K562 (cell line): ENCODE results near the gene GALK2. TPM values are rescaled to one million over a fixed set of nuclear protein-coding genes. Genes with fewer than 3 reads are reported as not detected.

Source experiments
- ATAC-seq: fragments of 200-7000 bp; cut with Tn5 transposase; 3 replicates; pipeline ENCODE4 v1.9.1; 2020; ENCODE audit warnings: moderate library complexity
- BruUV-seq: library from RNA; stranded (reverse); fragments of 400-500 nt; replicated peaks from 2 replicates; lab custom pipeline; 2021; lab: Mats Ljungman, UMichigan
- CTCF ChIA-PET: fragments of 300-600 bp; formaldehyde crosslinking; extraction: SDS; loops from one replicate; lab custom pipeline; 2021; ENCODE audit warnings: low intra/inter-chr PET ratio; lab: Yijun Ruan, JAX
- POLR2A ChIA-PET: fragments of 300-600, 350-650 bp; sonication (Branson Sonifier 250); formaldehyde crosslinking; extraction: SDS; loops from one replicate; lab custom pipeline; 2021; ENCODE audit warnings: antibody characterized with exemption, inconsistent platforms; lab: Yijun Ruan, JAX
- DNase-seq, 4 experiments: peaks; one replicate each; pipeline versions ENCODE4 v3.0.0 to v3.0.0-alpha.2; 2011 to 2018; ENCODE audit warnings: low spot score in 3 of 4, mixed read lengths in 3 of 4; ENCODE audit errors: extremely low read depth in 1 of 4
- FAIRE-seq: peaks from 2 replicates; lab custom pipeline; 2011; peaks lifted over from hg19 to GRCh38; lab: Jason Lieb, UNC
- H2AFZ ChIP-seq: 2 replicates; pipeline ENCODE4 v1.6.0; 2011; ENCODE audit warnings: low read depth, low read length, control low read depth, inconsistent platforms
- H3K27ac ChIP-seq: fragments of 200-600 bp; 3 replicates; pipeline ENCODE4 v1.8.0; 2011; ENCODE audit warnings: low read depth, mild to moderate bottlenecking, control low read depth, inconsistent platforms, low read length, moderate library complexity, mixed read lengths; ENCODE audit errors: extremely low read depth
- H3K27me3 ChIP-seq, 2 experiments: fragments of 300-600 bp in 1 of 2; 2 replicates in 1 of 2; 3 replicates in 1 of 2; pipeline versions ENCODE4 v1.6.0 to v1.8.0; 2011; ENCODE audit warnings: inconsistent platforms in 2 of 2, low read length in 2 of 2, mild to moderate bottlenecking in 1 of 2, mixed read lengths in 1 of 2, moderate library complexity in 1 of 2; ENCODE audit not compliant: control insufficient read depth in 2 of 2, insufficient read depth in 2 of 2
- H3K36me3 ChIP-seq: fragments of 300-600 bp; 3 replicates; pipeline ENCODE4 v1.8.0; 2011; ENCODE audit warnings: mild to moderate bottlenecking, low read length, inconsistent platforms; ENCODE audit not compliant: control insufficient read depth, insufficient read depth
- H3K4me1 ChIP-seq, 2 experiments: fragments of 200-600 bp in 1 of 2; replicated peaks in 1 of 2; 2 replicates in 1 of 2; 3 replicates in 1 of 2; pipeline versions ENCODE4 v1.5.1 to v1.8.0; 2011; ENCODE audit warnings: inconsistent platforms in 2 of 2, low read length in 2 of 2, mild to moderate bottlenecking in 1 of 2, mixed read lengths in 1 of 2, moderate library complexity in 1 of 2; ENCODE audit not compliant: control insufficient read depth in 2 of 2, insufficient read depth in 2 of 2
- H3K4me2 ChIP-seq: 2 replicates; pipeline ENCODE4 v1.6.1; 2011; ENCODE audit warnings: low read length, control low read depth, inconsistent platforms, mixed read lengths; ENCODE audit not compliant: insufficient read depth
- H3K4me3 ChIP-seq: fragments of 200-600 bp; sonication (generic), shearing (Covaris generic); 2 replicates; pipeline ENCODE4 v1.5.1; 2016; ENCODE audit warnings: control low read depth, inconsistent platforms
- H3K79me2 ChIP-seq: fragments of 200-600 bp; 3 replicates; pipeline ENCODE4 v1.8.0; 2011; ENCODE audit warnings: low read length, inconsistent platforms; ENCODE audit not compliant: control insufficient read depth, insufficient read depth
- H3K9ac ChIP-seq, 2 experiments: 2 replicates each; pipeline versions ENCODE4 v1.6.0 to v1.6.1; 2011; ENCODE audit warnings: low read depth in 2 of 2, low read length in 2 of 2, control low read depth in 1 of 2, inconsistent platforms in 1 of 2, mild to moderate bottlenecking in 1 of 2, mixed read lengths in 1 of 2; ENCODE audit not compliant: insufficient read depth in 1 of 2
- H3K9me1 ChIP-seq: one replicate; pipeline ENCODE4 v1.6.0; 2011; ENCODE audit warnings: inconsistent platforms, mild to moderate bottlenecking, low read length, moderate library complexity; ENCODE audit not compliant: control insufficient read depth, insufficient read depth
- H3K9me3 ChIP-seq: replicated peaks from 2 replicates; pipeline ENCODE4 v1.5.1; 2011; ENCODE audit warnings: low read depth, low read length, inconsistent platforms; ENCODE audit not compliant: control insufficient read depth, insufficient read depth
- H4K20me1 ChIP-seq: replicated peaks from 2 replicates; pipeline ENCODE4 v1.6.1; 2011; ENCODE audit warnings: low read length, inconsistent platforms, mixed read lengths; ENCODE audit not compliant: control insufficient read depth, insufficient read depth
- CTBP1 ChIP-seq: fragments of 450-650 bp; IDR thresholded peaks from 2 replicates; pipeline ENCODE4 v1.6.1; 2016; ENCODE audit warnings: borderline replicate concordance
- HMGN3 ChIP-seq: IDR thresholded peaks from 2 replicates; pipeline ENCODE4 v1.6.1; 2011; ENCODE audit warnings: borderline replicate concordance, low read depth, mild to moderate bottlenecking, mixed read lengths, low read length; ENCODE audit not compliant: insufficient read length; ENCODE audit errors: extremely low read depth
- SMAD2 ChIP-seq: fragments of 150-350 bp; IDR thresholded peaks from 2 replicates; pipeline ENCODE4 v1.6.1; 2014; ENCODE audit warnings: low read depth, mild to moderate bottlenecking, low read length
- ZEB2 ChIP-seq: fragments of 450-650 bp; IDR thresholded peaks from 2 replicates; pipeline ENCODE4 v1.6.1; 2016
- WGBS: fragments of 100-300 bp; shearing (Covaris generic); methylation state at CpG from one replicate; pipeline ENCODE4 v1.1.6; 2016; ENCODE audit warnings: low coverage, mixed read lengths; ENCODE audit not compliant: insufficient coverage; ENCODE audit errors: missing lambda C conversion rate; 5-methylcytosine and 5-hydroxymethylcytosine counted together
- in situ Hi-C: fragments of 300-500 bp; cut with MboI; formaldehyde crosslinking; loops from 4 replicates; pipeline ENCODE4 v1.15.0; 2018; ENCODE audit warnings: inconsistent platforms, mixed read lengths
- intact Hi-C: fragments of 100-400 bp; cut with micrococcal nuclease; formaldehyde crosslinking; loops from 2 replicates; pipeline ENCODE4 v1.14.2; 2022
- polyA plus RNA-seq, 8 experiments: library from polyadenylated mRNA; depleted of rRNA in 4 of 8; stranded (reverse) in 5 of 8; unstranded in 3 of 8; fragments of >200 nt; fragmentation: Nextera tagmentation in 2 of 8; fragmentation: Illumina TruSeq in 1 of 8; extraction: Ambion mirVana in 2 of 8; extraction: Trizol in 1 of 8; gene quantifications; 2 replicates each; pipeline versions ENCODE4 v1.2.1 to v1.2.3, GENCODE V29; 2011 to 2014; ENCODE audit warnings: inconsistent platforms in 1 of 8, missing spikeins in 1 of 8
- total RNA-seq, 7 experiments: library from RNA; depleted of rRNA in 6 of 7; stranded (reverse); fragments of >200 nt in 6 of 7; fragmentation: Illumina TruSeq in 2 of 7; extraction: Trizol in 2 of 7; gene quantifications; 2 replicates each; pipeline versions ENCODE4 v1.2.1 to v1.2.3, GENCODE V29; 2011 to 2021; ENCODE audit warnings: low replicate concordance in 1 of 7
- TF ChIP-seq, protein P1 (sequence below): fragments of 450-650 bp; formaldehyde crosslinking; IDR thresholded peaks from 2 replicates; pipeline ENCODE4 v1.4.0; 2020; ENCODE audit warnings: mild to moderate bottlenecking, moderate library complexity
- TF ChIP-seq, protein P2 (sequence below), 3 experiments: fragments of 200-800 bp in 1 of 3; sonication (Bioruptor generic) in 1 of 3; sonication (generic) in 1 of 3; formaldehyde crosslinking in 1 of 3; IDR thresholded peaks; 2 replicates each; pipeline versions ENCODE4 v1.6.1 to v1.8.0; 2016 to 2022; ENCODE audit warnings: mild to moderate bottlenecking in 2 of 3, missing compliant biosample characterization in 2 of 3, missing genetic modification characterization in 2 of 3, missing genetic modification reagents in 1 of 3

The GALK2 gene
- total and polyA plus RNA-seq, 9 of the 15 experiments (the other 6 are each of a cell fraction or from before 2014, with no cell fraction given) = 32.8 to 82.0 (median 54.4) TPM

DNA sequence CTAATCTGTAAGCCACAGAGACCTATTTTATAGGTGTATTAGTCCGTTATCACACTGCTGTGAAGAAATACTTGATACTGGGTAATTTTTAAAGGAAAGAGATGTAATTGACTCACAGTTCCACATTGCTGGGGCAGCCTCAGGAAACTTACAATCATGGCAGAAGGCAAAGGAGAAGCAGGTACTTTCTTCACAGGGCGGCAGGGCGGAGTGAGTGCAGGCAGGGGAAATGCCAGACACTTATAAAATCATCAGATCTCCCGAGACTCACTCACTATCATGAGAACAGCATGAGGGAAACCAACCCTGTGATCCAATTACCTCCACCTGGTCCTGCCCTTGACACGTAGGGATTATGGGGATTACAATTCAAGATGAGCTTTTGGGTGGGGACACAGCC lies 108.7 kb downstream of the GALK2 start:
- Histone ChIP-seq H3K9ac (no peak overlapping the region), H4K20me1 (no peaks in the 10 kb centered on the region), H3K9me1 (no peaks in the 10 kb centered on the region), H3K9me3 (no peaks in the 10 kb centered on the region; the same call in 1 of the 2 replicates), H3K27ac (no peak overlapping the region), H3K4me3 (no peak overlapping the region), H3K4me1 (no peaks in the 10 kb centered on the region), H3K36me3 (peaks cover 51% of the 10 kb centered on the region), H2AFZ (no peak overlapping the region), H3K79me2 (no peaks in the 10 kb centered on the region), H3K4me2 (no peak overlapping the region), H3K27me3 (no peaks in the 10 kb centered on the region)
- FAIRE-seq (no peak), ATAC-seq (no peak), DNase-seq (no peak)
- 90% methylated on average over 5 of the region's 5 CpGs for WGBS
- TF ChIP-seq ZEB2 (no peak), CTBP1 (no peak), SMAD2 (no peak), HMGN3 (no peak)
- TF ChIP-seq, protein P1, sequence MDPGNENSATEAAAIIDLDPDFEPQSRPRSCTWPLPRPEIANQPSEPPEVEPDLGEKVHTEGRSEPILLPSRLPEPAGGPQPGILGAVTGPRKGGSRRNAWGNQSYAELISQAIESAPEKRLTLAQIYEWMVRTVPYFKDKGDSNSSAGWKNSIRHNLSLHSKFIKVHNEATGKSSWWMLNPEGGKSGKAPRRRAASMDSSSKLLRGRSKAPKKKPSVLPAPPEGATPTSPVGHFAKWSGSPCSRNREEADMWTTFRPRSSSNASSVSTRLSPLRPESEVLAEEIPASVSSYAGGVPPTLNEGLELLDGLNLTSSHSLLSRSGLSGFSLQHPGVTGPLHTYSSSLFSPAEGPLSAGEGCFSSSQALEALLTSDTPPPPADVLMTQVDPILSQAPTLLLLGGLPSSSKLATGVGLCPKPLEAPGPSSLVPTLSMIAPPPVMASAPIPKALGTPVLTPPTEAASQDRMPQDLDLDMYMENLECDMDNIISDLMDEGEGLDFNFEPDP (CRISPR knock-in tag) = no peak
- TF ChIP-seq, protein P2, sequence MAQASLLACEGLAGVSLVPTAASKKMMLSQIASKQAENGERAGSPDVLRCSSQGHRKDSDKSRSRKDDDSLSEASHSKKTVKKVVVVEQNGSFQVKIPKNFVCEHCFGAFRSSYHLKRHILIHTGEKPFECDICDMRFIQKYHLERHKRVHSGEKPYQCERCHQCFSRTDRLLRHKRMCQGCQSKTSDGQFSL (CRISPR knock-in tag; IDR thresholded peaks at IDR 0.05) = no peak
- TF ChIP-seq, protein P2 (tag; IDR thresholded peaks at IDR 0.05) = no peak
- intact Hi-C loops (no loop called here), in situ Hi-C loops (no loop called here)
- POLR2A ChIA-PET = no interaction called here
- BruUV-seq = no TSS peak
- CTCF ChIA-PET = no interaction called here
